Mononuclear cell (primary cell): ENCODE data around the gene SYCE1L. TPM values are rescaled to one million over a fixed set of nuclear protein-coding genes. Genes with fewer than 3 reads are reported as not detected.
"Not testable (repeated sequence)": the region's sequence is repeated elsewhere in the genome, so short reads cannot be mapped to it uniquely, and the experiment has no call there.

Experiments used
- H3K27me3 ChIP-seq: 2 replicates; pipeline ENCODE4 v1.6.0; 2011; ENCODE audit warnings: low read length, control low read depth; ENCODE audit not compliant: insufficient read depth
- H3K4me1 ChIP-seq: 2 replicates; pipeline ENCODE4 v1.5.1; 2011; ENCODE audit warnings: mild to moderate bottlenecking, low read length, control low read depth; ENCODE audit not compliant: insufficient read depth
- H3K4me3 ChIP-seq: 2 replicates; pipeline ENCODE4 v1.5.1; 2011; ENCODE audit warnings: mild to moderate bottlenecking, low read length, moderate library complexity
- H3K9me3 ChIP-seq: 2 replicates; pipeline ENCODE4 v1.5.1; 2011; ENCODE audit warnings: low read depth, mild to moderate bottlenecking, control low read depth, low read length
- total RNA-seq: library from RNA; depleted of rRNA; stranded (reverse); fragments of >200 nt; gene quantifications from one replicate; pipeline ENCODE4 v1.2.3, GENCODE V29; 2012

SYCE1L gene
- total RNA-seq, 1 donor = 0.52 TPM

- Histone ChIP-seq H3K9me3 (no peaks in the 10 kb centered on the region), H3K27me3 (no peaks in the 10 kb centered on the region), H3K4me1 (no peaks in the 10 kb centered on the region), H3K4me3 (no peak overlapping the region)
These were observed 20.2 kb downstream of the SYCE1L start for GRCh38 chr16:77219437-77219836.

- Histone ChIP-seq H3K4me1 (no peaks in the 10 kb centered on the region), H3K4me3 (no peak overlapping the region), H3K9me3 (no peaks in the 10 kb centered on the region), H3K27me3 (no peaks in the 10 kb centered on the region)
These were observed 21.2 kb downstream of the SYCE1L start for GRCh38 chr16:77220427-77220826.

GRCh38 chr16:77221482-77221881 is 22.3 kb downstream of the SYCE1L start:
- H3K4me3 ChIP-seq = no peak overlapping the region
- no peaks in the 10 kb centered on the region for H3K9me3 ChIP-seq
- no peaks in the 10 kb centered on the region for H3K27me3 ChIP-seq
- no peaks in the 10 kb centered on the region for H3K4me1 ChIP-seq

- Histone ChIP-seq H3K4me3 (no peak overlapping the region), H3K27me3 (no peaks in the 10 kb centered on the region), H3K4me1 (no peaks in the 10 kb centered on the region), H3K9me3 (no peaks in the 10 kb centered on the region)
These were observed 24.0 kb downstream of the SYCE1L start for GRCh38 chr16:77223184-77223583.

GRCh38 chr16:77225182-77225581 is 26.0 kb downstream of the SYCE1L start:
- Histone ChIP-seq H3K4me3 (no peak overlapping the region), H3K27me3 (no peaks in the 10 kb centered on the region), H3K9me3 (no peaks in the 10 kb centered on the region), H3K4me1 (no peaks in the 10 kb centered on the region)

- Histone ChIP-seq H3K9me3 (no peaks in the 10 kb centered on the region), H3K27me3 (no peaks in the 10 kb centered on the region), H3K4me3 (no peak overlapping the region), H3K4me1 (no peaks in the 10 kb centered on the region)
These were observed 28.5 kb downstream of the SYCE1L start for GRCh38 chr16:77227745-77228144.

- Histone ChIP-seq H3K9me3 (no peaks in the 10 kb centered on the region), H3K4me3 (no peak overlapping the region), H3K4me1 (no peaks in the 10 kb centered on the region), H3K27me3 (no peaks in the 10 kb centered on the region)
These were observed 31.8 kb downstream of the SYCE1L start for GRCh38 chr16:77231047-77231446.

GRCh38 chr16:77233799-77234519 is 34.8 kb downstream of the SYCE1L start:
- H3K9me3 ChIP-seq = no peaks in the 10 kb centered on the region
- H3K4me1 ChIP-seq = no peaks in the 10 kb centered on the region
- no peak overlapping the region for H3K4me3 ChIP-seq
- no peaks in the 10 kb centered on the region for H3K27me3 ChIP-seq

- Histone ChIP-seq H3K4me1 (no peaks in the 10 kb centered on the region), H3K27me3 (no peaks in the 10 kb centered on the region), H3K9me3 (no peaks in the 10 kb centered on the region), H3K4me3 (no peak overlapping the region)
These were observed 35.4 kb downstream of the SYCE1L start for GRCh38 chr16:77234611-77235010.

GRCh38 chr16:77236063-77236511 is 36.9 kb downstream of the SYCE1L start:
- H3K4me3 ChIP-seq = no peak overlapping the region
- H3K4me1 ChIP-seq = no peaks in the 10 kb centered on the region
- H3K27me3 ChIP-seq = no peaks in the 10 kb centered on the region
- H3K9me3 ChIP-seq = no peaks in the 10 kb centered on the region

GRCh38 chr16:77238593-77238992 is 39.4 kb downstream of the SYCE1L start:
- no peaks in the 10 kb centered on the region for H3K9me3 ChIP-seq
- no peaks in the 10 kb centered on the region for H3K4me1 ChIP-seq
- H3K27me3 ChIP-seq = no peaks in the 10 kb centered on the region
- no peak overlapping the region for H3K4me3 ChIP-seq

- H3K9me3 ChIP-seq, H3K4me3 ChIP-seq, H3K4me1 ChIP-seq, H3K27me3 ChIP-seq: not testable (repeated sequence)
These were observed 43.3 kb downstream of the SYCE1L start for GRCh38 chr16:77242471-77242870.

- Histone ChIP-seq H3K4me3 (no peak overlapping the region), H3K27me3 (no peaks in the 10 kb centered on the region), H3K9me3 (no peaks in the 10 kb centered on the region), H3K4me1 (no peaks in the 10 kb centered on the region)
These were observed 46.9 kb downstream of the SYCE1L start for GRCh38 chr16:77246150-77246549.

GRCh38 chr16:77250400-77250799 is 51.2 kb downstream of the SYCE1L start:
- H3K9me3 ChIP-seq = no peaks in the 10 kb centered on the region

More at GRCh38 chr16:77250400-77250799, 51.2 kb downstream of the SYCE1L start:
- Histone ChIP-seq H3K4me1 (no peaks in the 10 kb centered on the region), H3K4me3 (no peak overlapping the region), H3K27me3 (no peaks in the 10 kb centered on the region)
